Smooth muscle cell of the brain vasculature (primary cell): ENCODE data around the gene IFI27L1.

ENCODE experiments used
- DNase-seq: peaks from one replicate; pipeline ENCODE4 v3.0.0-alpha.2; 2012; ENCODE audit warnings: low read depth, low spot score

Gene IFI27L1

DNA sequence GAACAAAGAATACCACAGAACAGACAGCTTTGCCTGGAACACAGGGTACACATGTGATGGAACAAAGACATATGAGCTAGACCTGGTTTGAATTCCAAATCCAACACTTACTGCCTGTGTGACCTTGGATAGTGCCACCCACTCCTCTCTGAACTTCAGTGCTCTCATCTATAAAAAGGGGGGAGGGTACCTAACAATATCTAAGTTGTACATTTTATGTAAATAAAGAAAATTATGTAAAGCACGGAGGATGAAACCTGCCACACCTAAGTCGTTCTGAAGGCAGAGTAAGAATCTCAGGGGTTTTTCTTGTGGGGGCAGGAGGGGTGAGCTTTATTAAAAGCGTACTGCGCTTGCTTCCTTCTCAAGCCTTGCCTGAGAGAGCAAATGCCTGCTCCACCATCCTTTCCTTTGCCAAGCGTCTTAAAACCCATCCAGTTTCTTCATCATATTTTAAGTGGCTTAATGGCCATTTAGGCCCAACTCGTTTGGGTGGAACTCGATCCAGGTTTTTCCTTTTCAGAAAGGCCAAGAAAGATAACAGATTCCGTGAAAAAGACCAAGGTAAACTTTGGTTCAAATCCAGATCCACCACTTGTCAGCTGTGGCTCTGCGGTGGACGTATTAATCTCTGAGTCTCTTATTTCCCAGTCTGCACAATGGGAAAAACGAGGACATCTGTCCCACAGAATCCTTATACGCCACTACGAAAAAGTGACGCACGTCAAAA is 1.1 kb upstream of the IFI27L1 start:
- no peak for DNase-seq

GRCh38 chr14:94081386-94081820 is 293 bp downstream of the IFI27L1 start:
- DNase-seq = no peak

DNA sequence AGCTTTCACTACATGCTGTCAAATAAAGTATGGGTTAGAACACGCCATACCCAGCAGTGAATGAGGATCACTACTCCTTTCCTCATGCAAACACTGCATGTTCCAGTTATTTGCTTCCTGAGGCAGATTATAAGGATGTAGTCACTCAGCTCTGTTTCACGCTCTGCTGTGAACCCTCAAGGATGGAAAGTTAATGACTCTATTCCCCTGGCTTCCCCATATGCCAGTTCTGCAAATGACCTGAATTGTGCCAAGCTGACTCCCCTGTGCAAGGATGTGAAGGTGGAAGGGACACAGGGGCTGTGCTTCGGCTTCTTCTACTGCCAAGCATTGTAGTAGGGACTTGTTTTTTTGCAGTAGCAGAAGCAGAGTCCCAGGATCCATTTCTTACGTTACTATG is 6.8 kb downstream of the IFI27L1 start:
- no peak for DNase-seq

DNA sequence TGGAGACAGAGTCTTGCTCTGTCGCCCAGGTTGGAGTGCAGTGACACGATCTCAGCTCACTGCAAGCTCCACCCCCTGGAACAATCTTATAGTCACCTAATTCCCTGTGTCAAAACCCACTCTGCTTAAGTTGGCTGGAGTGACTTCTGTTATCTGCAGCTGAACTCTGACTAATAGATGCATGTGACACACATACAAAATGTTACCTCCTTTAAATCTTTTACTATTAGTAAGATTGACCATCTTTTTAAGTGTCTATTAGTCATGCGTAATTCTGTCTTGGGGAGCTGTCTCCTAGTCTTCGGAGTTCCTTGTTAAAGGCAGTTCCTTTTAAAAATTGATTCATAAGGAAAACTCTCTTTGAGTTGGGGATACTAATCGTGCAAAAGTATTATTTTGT is 7.4 kb downstream of the IFI27L1 start:
- no peak for DNase-seq

- DNase-seq = no peak
Measured at GRCh38 chr14:94089479-94089878, 8.4 kb downstream of the IFI27L1 start.

- DNase-seq = no peak
Measured at GRCh38 chr14:94093418-94093817, 12.3 kb downstream of the IFI27L1 start.

GRCh38 chr14:94097091-94097490 is 16.0 kb downstream of the IFI27L1 start:
- no peak for DNase-seq

DNA sequence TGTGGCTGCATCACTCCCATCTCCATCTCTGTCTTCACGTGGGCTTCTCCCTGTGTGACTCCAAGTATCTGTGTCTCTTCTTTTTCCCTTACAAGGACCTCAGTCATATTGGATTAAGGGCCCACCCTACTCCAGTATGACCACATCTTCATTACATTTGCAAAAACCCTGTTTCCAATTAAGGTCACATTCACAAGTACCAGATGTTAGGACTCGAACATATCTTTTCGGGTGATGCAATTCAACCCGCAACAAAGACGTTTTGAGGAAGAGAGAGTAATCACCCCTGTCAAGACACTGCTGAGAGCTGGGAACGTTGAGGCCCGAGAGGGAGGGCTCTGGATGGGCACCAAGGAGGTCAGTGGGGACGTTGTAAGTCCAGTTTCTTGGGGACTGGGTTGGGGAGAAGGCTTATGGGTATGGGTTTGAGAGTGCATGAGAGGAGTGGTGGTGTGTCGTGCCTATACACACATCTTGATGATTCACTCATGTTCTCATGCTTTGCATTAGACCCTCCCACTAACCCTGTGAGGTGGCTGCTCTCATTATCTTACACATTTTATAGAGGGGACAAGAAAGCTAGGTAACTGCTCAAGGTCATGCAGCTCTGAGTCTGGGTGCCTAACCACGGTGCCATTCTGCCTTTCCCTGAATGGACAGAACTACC is 17.3 kb downstream of the IFI27L1 start:
- DNase-seq = no peak

DNA sequence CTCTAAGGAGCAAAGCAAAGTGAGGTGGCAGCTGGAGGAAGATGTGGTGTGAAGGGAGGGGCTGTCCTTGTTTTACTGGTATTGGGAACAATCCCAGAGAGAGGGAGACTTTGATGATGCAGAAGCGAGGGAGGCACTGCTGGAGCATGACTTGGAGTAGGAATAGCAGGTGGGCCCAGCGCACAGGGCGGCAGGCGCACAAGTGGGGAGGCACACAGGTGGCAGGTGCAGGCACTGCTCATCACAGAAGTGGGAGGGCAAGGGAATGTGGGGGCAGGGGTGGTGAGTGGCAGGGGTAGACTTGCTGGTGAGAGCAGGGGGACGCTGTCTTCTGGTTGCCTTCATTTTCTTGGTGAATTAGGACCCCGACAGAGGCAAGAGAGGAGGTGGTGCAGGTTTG is 17.9 kb downstream of the IFI27L1 start:
- DNase-seq = no peak

GRCh38 chr14:94100847-94101246 is 19.7 kb downstream of the IFI27L1 start:
- DNase-seq = no peak

DNA sequence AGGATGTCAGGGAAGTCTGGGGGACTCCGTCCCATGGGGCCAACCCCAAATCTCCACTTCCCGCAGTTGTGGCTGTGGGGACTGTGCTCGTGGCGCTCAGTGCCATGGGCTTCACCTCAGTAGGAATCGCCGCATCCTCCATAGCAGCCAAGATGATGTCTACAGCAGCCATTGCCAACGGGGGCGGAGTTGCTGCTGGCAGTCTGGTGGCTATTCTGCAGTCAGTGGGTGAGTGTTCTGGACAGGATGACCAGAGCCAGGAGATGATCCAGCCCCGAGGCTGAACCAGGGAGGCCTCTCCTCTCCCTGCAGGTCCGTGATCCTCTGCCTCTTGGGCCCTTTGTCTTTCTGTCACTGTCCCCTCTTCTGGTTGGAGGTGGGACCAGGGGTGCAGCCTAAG is 20.6 kb downstream of the IFI27L1 start:
- DNase-seq = no peak

DNA sequence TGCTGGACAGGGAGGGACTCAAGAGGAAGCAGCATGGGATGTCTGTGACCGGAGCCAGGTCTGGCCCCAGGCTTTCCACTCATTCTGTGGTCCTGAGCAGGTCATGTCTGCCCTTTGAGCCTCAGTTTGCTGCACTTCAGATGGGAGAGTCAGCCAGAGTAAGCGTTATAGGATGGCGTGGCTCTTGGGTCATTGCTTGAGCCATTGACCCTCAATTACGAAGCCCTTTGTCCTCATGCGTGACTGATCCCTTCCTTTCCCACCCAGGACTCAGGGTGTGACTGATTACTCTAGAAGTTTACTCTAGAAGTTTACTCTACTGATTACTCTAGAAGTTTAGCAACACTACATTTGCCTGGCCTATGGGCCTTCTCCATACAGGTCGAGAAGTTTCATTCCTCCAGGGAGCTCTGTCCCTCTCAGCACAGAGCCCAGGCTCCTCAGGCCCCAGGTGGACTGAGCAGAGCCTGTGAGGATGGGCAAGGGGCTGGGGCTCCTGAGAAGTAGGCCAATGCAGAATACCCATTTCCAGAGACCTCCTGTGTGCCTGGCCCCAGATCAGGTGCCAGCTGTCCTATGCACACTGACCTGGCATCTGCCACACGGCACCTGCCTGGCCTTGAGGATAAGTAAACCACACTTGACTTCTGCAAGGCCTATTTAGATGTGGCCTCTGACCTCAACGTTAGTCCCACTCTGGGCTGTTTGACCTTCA is 21.8 kb downstream of the IFI27L1 start:
- no peak for DNase-seq

DNA sequence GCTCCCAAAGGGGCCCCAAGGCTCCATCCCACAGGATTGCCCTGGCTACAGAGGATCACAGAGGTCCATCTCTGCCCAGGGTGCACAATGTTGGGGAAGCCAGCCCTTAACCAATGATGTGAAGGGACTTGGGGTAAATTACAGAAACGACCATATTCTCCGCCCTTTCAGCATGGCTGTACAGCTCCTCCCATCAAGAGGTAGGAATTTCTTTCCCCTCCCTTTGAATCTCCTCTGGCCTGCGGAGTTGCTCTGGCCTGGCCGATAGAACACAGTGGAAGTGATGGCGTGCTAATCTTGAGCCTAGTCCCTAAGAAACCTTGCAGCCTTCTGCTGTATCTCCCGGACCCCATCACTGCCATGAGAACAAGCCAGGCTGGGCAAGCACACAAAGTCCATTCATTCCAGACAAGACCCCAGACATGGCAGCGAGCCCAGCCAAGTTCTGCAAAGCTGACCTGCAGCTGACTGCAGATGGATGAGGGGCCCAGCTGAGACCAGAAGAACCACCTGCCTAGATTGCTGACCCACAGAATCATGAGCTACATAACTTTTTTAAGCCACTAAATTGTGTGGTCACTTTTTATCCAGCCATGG is 22.5 kb downstream of the IFI27L1 start:
- DNase-seq = no peak

GRCh38 chr14:94104731-94105130 is 23.6 kb downstream of the IFI27L1 start:
- DNase-seq = no peak

DNA sequence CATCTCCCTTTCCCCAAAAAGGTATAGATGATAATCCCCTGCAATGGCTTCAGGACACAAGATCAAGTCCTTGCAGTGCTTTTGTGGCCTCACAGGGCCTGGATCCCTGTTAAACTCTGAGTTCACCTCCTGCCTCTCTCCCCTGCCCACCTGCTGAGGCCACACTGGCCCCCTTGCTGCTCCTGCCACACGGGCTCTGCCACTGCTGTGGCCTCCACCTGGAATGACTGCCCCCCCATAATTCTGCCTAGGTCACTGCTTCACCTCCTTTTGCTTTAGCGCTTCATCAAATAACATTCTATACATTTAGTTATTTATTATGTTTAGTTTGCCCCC is 28.8 kb downstream of the IFI27L1 start:
- DNase-seq = no peak

DNA sequence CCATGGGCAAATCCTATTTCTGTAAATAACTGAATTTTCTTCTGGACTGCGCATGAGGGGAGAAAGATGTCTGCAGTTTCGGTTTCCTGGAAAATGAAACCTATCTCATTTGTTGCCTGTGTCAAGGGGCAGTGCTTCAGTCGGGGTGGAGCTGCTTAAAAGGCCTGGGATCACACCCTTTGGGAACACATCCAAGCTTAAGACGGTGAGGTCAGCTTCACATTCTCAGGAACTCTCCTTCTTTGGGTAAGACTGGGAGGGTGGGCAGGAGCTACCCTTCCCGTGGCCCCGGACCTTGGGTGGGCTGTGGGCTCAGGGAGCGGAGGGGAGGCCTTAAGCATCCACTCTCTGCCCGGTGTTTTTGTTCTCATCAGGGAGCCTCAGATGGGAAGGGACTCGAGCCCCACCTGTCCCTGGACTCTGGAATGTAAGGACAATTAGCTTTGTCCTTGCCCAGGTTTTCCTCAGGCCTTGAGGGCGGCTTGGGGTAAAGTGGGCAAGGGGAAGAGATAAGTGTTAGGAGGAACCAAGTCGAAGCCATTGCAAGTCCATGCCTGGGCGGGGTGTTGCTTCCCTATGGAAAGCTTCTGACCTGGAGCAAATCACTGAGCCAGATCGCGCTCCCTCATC is 29.6 kb downstream of the IFI27L1 start, which contains the start of gene IFI27:
TSS of gene IFI27 (plus strand) at position 185 of the 630 bp plus-strand sequence.
- no peak for DNase-seq

DNA sequence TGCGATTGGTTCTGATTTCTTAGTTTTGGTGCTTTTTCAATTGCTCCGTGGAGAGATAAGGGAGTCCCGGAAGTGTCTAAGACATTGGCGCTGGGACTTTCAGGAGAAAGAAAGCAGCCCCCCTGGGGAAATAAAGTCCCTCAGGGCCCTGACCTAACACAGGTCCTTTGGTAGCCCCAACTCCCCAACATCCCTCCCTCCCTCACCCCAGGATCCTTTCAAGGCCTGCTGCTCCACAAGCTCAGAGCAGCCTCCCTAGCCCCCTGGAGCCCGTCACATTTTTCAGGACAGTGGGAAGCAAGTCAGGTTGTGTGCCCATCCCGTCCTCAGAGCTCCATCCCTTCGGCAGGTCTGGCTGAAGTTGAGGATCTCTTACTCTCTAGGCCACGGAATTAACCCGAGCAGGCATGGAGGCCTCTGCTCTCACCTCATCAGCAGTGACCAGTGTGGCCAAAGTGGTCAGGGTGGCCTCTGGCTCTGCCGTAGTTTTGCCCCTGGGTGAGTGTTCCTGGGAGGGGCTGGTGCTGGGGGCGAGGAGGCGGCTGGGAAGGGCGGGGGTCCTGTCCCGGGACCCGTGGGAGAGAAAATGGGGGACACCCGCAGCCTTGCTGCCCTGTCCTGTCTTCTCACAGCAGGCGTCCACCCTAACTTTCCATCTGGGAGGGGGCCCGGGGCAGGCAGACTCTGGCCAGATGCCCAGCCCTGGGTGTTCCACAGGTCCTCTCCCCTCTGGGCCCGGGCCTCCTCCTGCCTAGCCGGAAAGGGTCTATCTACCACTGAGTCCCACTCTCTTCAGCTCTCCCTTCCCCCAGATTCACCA is 30.4 kb downstream of the IFI27L1 start:
- DNase-seq = no peak

DNA sequence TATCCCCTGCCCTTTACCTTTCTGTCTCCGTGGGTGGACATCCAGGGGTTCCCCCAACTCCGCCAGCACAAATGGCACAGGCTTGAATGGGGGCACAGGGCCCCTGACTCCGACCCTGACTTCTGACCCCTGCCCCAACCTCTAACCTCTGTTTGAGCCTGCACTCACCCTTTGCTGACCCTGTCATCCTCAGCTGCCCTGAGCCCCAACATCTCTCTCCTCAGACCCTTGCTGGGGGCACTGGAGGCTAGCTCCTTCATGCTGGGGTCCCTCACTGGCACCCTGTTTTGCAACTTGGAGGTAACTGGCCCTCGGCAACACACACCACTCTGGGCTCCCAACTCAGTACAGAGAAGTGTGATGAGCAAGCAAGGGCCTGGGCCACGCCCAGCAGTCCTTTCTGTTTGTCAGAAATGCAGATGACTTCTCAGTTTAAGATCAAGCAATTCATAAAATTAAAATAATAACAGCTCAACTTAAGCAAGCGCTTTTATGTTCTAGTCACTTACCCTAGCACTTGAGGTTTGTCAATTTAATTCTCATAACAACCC is 31.5 kb downstream of the IFI27L1 start:
- no peak for DNase-seq

DNA sequence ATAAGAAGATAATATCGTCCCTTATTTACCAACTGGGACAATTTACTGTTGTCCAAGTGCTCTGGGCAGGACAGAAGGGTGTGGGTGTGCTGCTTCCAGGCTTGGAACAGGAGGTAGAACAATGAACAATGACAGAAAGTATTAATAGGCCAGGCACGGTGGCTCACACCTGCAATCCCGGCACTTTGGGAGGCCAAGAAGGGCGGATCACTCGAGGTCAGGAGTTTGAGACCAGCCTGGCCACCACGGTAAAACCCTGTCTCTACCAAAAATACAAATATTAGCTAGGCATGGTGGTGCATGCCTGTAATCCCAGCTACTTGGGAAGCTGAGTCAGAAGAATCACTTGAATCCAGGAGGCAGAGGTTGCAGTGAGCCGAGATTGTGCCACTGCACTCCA is 32.0 kb downstream of the IFI27L1 start:
- no peak for DNase-seq

- no peak for DNase-seq
Measured at GRCh38 chr14:94113490-94113889, 32.4 kb downstream of the IFI27L1 start.
